Suppressor macrophage (primary cell): Measurements from ENCODE around the gene SLC1A2.
A peak's percentile ranks its signal among the peaks of the same experiment; 100 is the strongest.

Experiments used
- DNase-seq, 4 experiments: peaks; one replicate each; pipeline ENCODE4 v3.0.0-alpha.2; 2020 to 2022

The SLC1A2 gene

GRCh38 chr11:35348898-35349687, 70.3 kb downstream of the SLC1A2 start:
- DNase-seq: peak in 3 of 4 experiments; percentile 39 to 52 (median 40)

- peak; percentile 38 to 62 (median 56) for DNase-seq
Observed at GRCh38 chr11:35347921-35348331, 71.4 kb downstream of the SLC1A2 start.

GRCh38 chr11:35347173-35347878, 72.0 kb downstream of the SLC1A2 start:
- no peak for DNase-seq

GRCh38 chr11:35346472-35347156, 72.7 kb downstream of the SLC1A2 start:
- no peak for DNase-seq

GRCh38 chr11:35344681-35345574, 74.4 kb downstream of the SLC1A2 start:
- peak; percentile 81 to 92 (median 88) for DNase-seq

- DNase-seq: no peak
Observed at GRCh38 chr11:35343033-35343598, 76.2 kb downstream of the SLC1A2 start.

- no peak for DNase-seq
Observed at GRCh38 chr11:35340715-35341114, 78.6 kb downstream of the SLC1A2 start.

- no peak for DNase-seq
Observed at GRCh38 chr11:35340071-35340470, 79.3 kb downstream of the SLC1A2 start.

GRCh38 chr11:35338921-35339320, 80.4 kb downstream of the SLC1A2 start:
- DNase-seq: no peak

GRCh38 chr11:35337914-35338305, 81.4 kb downstream of the SLC1A2 start:
- no peak for DNase-seq

GRCh38 chr11:35337136-35337913, 82.0 kb downstream of the SLC1A2 start:
- DNase-seq: peak; percentile 60 to 94 (median 82)

- no peak for DNase-seq
Observed at GRCh38 chr11:35336726-35337125, 82.6 kb downstream of the SLC1A2 start.

- peak; percentile 24 to 54 (median 50) for DNase-seq
Observed at GRCh38 chr11:35335226-35335625, 84.1 kb downstream of the SLC1A2 start.

GRCh38 chr11:35334385-35335090, 84.8 kb downstream of the SLC1A2 start:
- peak in 3 of 4 experiments; percentile 27 to 79 (median 66) for DNase-seq

GRCh38 chr11:35332524-35332923, 86.8 kb downstream of the SLC1A2 start:
- DNase-seq: no peak

GRCh38 chr11:35330931-35331330, 88.4 kb downstream of the SLC1A2 start:
- peak in 3 of 4 experiments; percentile 53 to 64 (median 57) for DNase-seq

- no peak for DNase-seq
Observed at GRCh38 chr11:35330156-35330889, 89.0 kb downstream of the SLC1A2 start.

GRCh38 chr11:35327829-35328228, 91.5 kb downstream of the SLC1A2 start:
- DNase-seq: no peak

- no peak for DNase-seq
Observed at GRCh38 chr11:35326266-35326879, 93.0 kb downstream of the SLC1A2 start.
